ENCODE data around the gene TSPAN11. TPM values are rescaled to one million over a fixed set of nuclear protein-coding genes. Genes with fewer than 3 reads are reported as not detected.

The TSPAN11 gene
- total RNA-seq, 2 donors from 2014 or later = 2.5 to 4.1 TPM

GRCh38 chr12:30908076-30908721 is 18.3 kb upstream of the TSPAN11 start:
- no peak for TF ChIP-seq CTCF (IDR thresholded peaks at IDR 0.05)
- DNase-seq (ENCODE audit: low spot score) = no peak

GRCh38 chr12:30908722-30909348 is 17.7 kb upstream of the TSPAN11 start:
- Histone ChIP-seq H3K4me1 (no peaks in the 10 kb centered on the region), H3K4me3 (no peak overlapping the region), H3K36me3 (no peaks in the 10 kb centered on the region), H3K27ac (no peak overlapping the region), H3K27me3 (no peaks in the 10 kb centered on the region), H3K9me3 (no peaks in the 10 kb centered on the region)
- TF ChIP-seq CTCF (IDR thresholded peaks at IDR 0.05) = no peak
- no peak for DNase-seq (ENCODE audit: low spot score)

More at GRCh38 chr12:30908076-30908721, 18.3 kb upstream of the TSPAN11 start:
- H3K27me3 ChIP-seq = no peaks in the 10 kb centered on the region
- no peak overlapping the region for H3K4me3 ChIP-seq
- no peaks in the 10 kb centered on the region for H3K36me3 ChIP-seq
- no peak overlapping the region for H3K27ac ChIP-seq
- H3K9me3 ChIP-seq = no peaks in the 10 kb centered on the region
- H3K4me1 ChIP-seq = no peaks in the 10 kb centered on the region

GRCh38 chr12:30909349-30910037 is 17.1 kb upstream of the TSPAN11 start:
- no peak for TF ChIP-seq CTCF (IDR thresholded peaks at IDR 0.05)
- no peaks in the 10 kb centered on the region for H3K36me3 ChIP-seq
- H3K27ac ChIP-seq = no peak overlapping the region
- no peaks in the 10 kb centered on the region for H3K27me3 ChIP-seq
- no peaks in the 10 kb centered on the region for H3K9me3 ChIP-seq
- H3K4me1 ChIP-seq = no peaks in the 10 kb centered on the region
- H3K4me3 ChIP-seq = no peak overlapping the region
- no peak for DNase-seq (ENCODE audit: low spot score)

- no peaks in the 10 kb centered on the region for H3K27me3 ChIP-seq
- DNase-seq (ENCODE audit: low spot score) = no peak
- H3K36me3 ChIP-seq = no peaks in the 10 kb centered on the region
- H3K4me3 ChIP-seq = no peak overlapping the region
- no peak for TF ChIP-seq CTCF (IDR thresholded peaks at IDR 0.05)
- H3K4me1 ChIP-seq = no peaks in the 10 kb centered on the region
- no peak overlapping the region for H3K27ac ChIP-seq
- H3K9me3 ChIP-seq = no peaks in the 10 kb centered on the region
These were observed 16.6 kb upstream of the TSPAN11 start for GRCh38 chr12:30910038-30910350.

- Histone ChIP-seq H3K36me3 (no peaks in the 10 kb centered on the region), H3K4me3 (no peak overlapping the region), H3K4me1 (no peaks in the 10 kb centered on the region), H3K27ac (no peak overlapping the region), H3K9me3 (no peaks in the 10 kb centered on the region), H3K27me3 (no peaks in the 10 kb centered on the region)
- DNase-seq (ENCODE audit: low spot score) = no peak
- no peak for TF ChIP-seq CTCF (IDR thresholded peaks at IDR 0.05)
These were observed 15.3 kb upstream of the TSPAN11 start for GRCh38 chr12:30911207-30911606.

Measured in right atrium auricular region (tissue), 2 donors.